ENCODE data around the gene NOPCHAP1. TPM values are rescaled to one million over a fixed set of nuclear protein-coding genes. Genes with fewer than 3 reads are reported as not detected.

Gene NOPCHAP1
- total RNA-seq, 2 experiments from 2014 or later = 12.1 to 33.9 TPM

DNA sequence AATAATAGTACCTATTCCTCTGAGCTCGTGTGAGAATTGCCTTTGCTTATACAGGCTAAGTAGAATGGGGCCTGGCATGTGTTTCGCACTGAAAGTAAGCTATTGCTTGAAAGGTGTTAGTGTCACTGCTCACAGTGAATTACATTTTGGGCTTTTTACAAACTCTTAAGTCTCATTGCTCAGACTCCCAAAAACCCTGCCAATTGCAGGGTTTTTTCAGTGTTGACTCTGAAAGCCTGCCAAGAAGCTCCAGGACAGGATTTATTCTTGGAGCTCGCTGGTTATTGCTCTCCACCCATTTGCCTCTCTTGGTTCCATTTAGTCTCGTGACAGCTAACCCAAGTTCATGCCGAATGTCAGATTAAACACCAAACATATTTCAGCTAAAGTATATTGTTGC, 39.8 kb downstream of the NOPCHAP1 start:
- intact Hi-C loops (cut with micrococcal nuclease; ENCODE audit: unreplicated experiment) = no loop called here
- Histone ChIP-seq H3K36me3 (ENCODE audit: insufficient read depth, low read length) (no peaks in the 10 kb centered on the region), H3K9me3 (ENCODE audit: low read length) (no peaks in the 10 kb centered on the region), H4K20me1 (ENCODE audit: insufficient read depth, low read length) (no peaks in the 10 kb centered on the region), H3K4me2 (ENCODE audit: low read length) (no peak overlapping the region), H3K4me3 (ENCODE audit: low read depth, low read length, poor library complexity, severe bottlenecking) (no peak overlapping the region), H3K27ac (ENCODE audit: low read depth, low read length, poor library complexity, severe bottlenecking) (no peak overlapping the region), H3K9me2 (ENCODE audit: insufficient read depth, low read length) (no peaks in the 10 kb centered on the region), H3K79me2 (ENCODE audit: insufficient read depth, low read depth, low read length) (no peaks in the 10 kb centered on the region), H2AFZ (ENCODE audit: low read length) (no peak overlapping the region), H3K4me1 (ENCODE audit: insufficient read depth, low read length, poor library complexity, severe bottlenecking) (peaks cover 8% of the 10 kb centered on the region)
- TF ChIP-seq EZH2phosphoT487 (IDR thresholded peaks at IDR 0.05; ENCODE audit: borderline replicate concordance, low read depth, low read length) = no peak
- TF ChIP-seq, protein P1, sequence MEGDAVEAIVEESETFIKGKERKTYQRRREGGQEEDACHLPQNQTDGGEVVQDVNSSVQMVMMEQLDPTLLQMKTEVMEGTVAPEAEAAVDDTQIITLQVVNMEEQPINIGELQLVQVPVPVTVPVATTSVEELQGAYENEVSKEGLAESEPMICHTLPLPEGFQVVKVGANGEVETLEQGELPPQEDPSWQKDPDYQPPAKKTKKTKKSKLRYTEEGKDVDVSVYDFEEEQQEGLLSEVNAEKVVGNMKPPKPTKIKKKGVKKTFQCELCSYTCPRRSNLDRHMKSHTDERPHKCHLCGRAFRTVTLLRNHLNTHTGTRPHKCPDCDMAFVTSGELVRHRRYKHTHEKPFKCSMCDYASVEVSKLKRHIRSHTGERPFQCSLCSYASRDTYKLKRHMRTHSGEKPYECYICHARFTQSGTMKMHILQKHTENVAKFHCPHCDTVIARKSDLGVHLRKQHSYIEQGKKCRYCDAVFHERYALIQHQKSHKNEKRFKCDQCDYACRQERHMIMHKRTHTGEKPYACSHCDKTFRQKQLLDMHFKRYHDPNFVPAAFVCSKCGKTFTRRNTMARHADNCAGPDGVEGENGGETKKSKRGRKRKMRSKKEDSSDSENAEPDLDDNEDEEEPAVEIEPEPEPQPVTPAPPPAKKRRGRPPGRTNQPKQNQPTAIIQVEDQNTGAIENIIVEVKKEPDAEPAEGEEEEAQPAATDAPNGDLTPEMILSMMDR (conservative IDR thresholded peaks at IDR 0.05; ENCODE audit: low read length) = no peak
- DNase-seq (ENCODE audit: low spot score) = no peak
- CTCF ChIA-PET (ENCODE audit: unreplicated experiment) = no interaction called here
- BruUV-seq (replicated peaks) = no TSS peak
- POLR2A ChIA-PET = interaction anchor here (0.6 kb wide), 1 partner anchor 14 kb away, joined by 3 read pairs; no protein-coding TSS in a partner anchor

DNA sequence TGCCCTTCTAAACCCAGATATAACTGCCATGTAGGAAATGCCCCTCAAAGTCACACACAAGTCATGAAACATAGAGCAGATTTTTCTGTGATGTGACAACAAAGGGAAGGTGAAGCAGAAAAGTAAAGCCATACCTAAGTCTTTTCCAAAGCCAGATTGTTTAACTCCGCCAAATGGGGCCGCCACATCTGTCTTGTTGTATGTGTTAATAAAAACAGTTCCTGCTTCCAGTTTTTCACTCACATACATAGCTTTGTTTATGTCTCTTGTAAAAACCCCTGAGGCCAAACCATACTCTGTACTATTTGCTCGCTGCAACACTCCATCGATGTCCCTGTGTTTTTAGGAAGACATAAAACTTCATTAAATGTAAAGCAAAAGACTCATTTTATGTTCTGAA, 40.3 kb downstream of the NOPCHAP1 start:
- Histone ChIP-seq H3K27ac (ENCODE audit: low read depth, low read length, poor library complexity, severe bottlenecking) (no peak overlapping the region), H4K20me1 (ENCODE audit: insufficient read depth, low read length) (no peaks in the 10 kb centered on the region), H3K36me3 (ENCODE audit: insufficient read depth, low read length) (no peaks in the 10 kb centered on the region), H3K9me3 (ENCODE audit: low read length) (no peaks in the 10 kb centered on the region), H3K79me2 (ENCODE audit: insufficient read depth, low read depth, low read length) (no peaks in the 10 kb centered on the region), H3K4me2 (ENCODE audit: low read length) (no peak overlapping the region), H3K9me2 (ENCODE audit: insufficient read depth, low read length) (no peaks in the 10 kb centered on the region), H3K4me1 (ENCODE audit: insufficient read depth, low read length, poor library complexity, severe bottlenecking) (peaks cover 13% of the 10 kb centered on the region), H2AFZ (ENCODE audit: low read length) (no peak overlapping the region), H3K4me3 (ENCODE audit: low read depth, low read length, poor library complexity, severe bottlenecking) (no peak overlapping the region)
- no peak for TF ChIP-seq EZH2phosphoT487 (IDR thresholded peaks at IDR 0.05; ENCODE audit: borderline replicate concordance, low read depth, low read length)
- TF ChIP-seq, protein P1 (conservative IDR thresholded peaks at IDR 0.05; ENCODE audit: low read length) = no peak
- BruUV-seq (replicated peaks) = no TSS peak
- CTCF ChIA-PET (ENCODE audit: unreplicated experiment) = no interaction called here
- POLR2A ChIA-PET = no interaction called here
- intact Hi-C loops (cut with micrococcal nuclease; ENCODE audit: unreplicated experiment) = no loop called here
- DNase-seq (ENCODE audit: low spot score) = no peak

DNA sequence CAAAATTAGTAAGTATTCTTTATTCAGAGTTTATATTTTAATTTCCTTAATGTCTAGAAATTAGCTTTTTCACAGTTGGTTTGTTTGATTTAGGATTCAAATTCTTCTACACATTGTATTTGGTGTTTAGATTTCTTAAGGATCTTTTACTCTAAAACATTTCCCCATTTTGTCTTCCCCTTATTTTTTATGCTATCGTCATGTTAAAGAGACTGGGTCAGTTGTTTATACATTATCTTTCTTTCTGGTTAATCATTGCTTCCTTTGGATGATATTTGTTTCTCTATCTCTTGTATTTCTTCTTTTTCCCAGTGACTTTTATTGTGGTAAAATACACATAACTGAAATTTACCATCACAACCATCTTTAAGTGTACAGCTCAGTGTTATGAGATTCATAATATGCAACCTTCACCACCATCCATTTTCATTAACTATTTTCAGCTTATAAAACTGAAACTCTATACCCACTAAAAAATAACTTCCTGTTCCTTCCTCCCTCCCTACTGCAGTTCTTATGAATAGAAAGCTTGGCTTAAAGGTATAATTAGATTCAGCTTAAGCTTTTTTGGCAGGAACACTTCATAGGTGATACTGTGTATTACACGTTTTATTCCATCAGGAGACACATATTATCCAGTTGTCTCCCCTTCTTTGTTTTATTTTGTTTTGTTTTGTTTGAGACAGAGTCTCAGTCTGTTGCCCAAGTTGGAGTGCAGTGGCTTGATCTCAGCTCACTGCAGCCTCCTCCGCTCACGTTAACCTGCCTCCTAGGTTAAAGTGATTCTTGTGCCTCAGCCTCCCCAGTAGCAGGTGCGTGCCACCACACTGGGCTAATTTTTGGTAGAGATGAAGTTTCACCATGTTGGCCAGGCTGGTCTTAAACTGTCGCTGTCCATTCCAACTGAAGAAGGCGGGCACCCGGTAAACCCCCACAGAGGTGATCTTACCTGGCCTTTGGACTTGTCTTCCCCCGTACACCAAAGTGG, 45.0 kb downstream of the NOPCHAP1 start:
- no peaks in the 10 kb centered on the region for H3K36me3 ChIP-seq (ENCODE audit: insufficient read depth, low read length)
- peak overlapping the region; percentile 57 for H3K4me2 ChIP-seq (ENCODE audit: low read length)
- BruUV-seq (replicated peaks) = no TSS peak
- peak overlapping the region; percentile 18 for H3K27ac ChIP-seq (ENCODE audit: low read depth, low read length, poor library complexity, severe bottlenecking)
- no peak for TF ChIP-seq EZH2phosphoT487 (IDR thresholded peaks at IDR 0.05; ENCODE audit: borderline replicate concordance, low read depth, low read length)
- TF ChIP-seq, protein P1 (conservative IDR thresholded peaks at IDR 0.05; ENCODE audit: low read length) = no peak
- no peaks in the 10 kb centered on the region for H3K9me2 ChIP-seq (ENCODE audit: insufficient read depth, low read length)
- H3K4me1 ChIP-seq (ENCODE audit: insufficient read depth, low read length, poor library complexity, severe bottlenecking) = peaks cover 22% of the 10 kb centered on the region
- intact Hi-C loops (cut with micrococcal nuclease; ENCODE audit: unreplicated experiment) = no loop called here
- POLR2A ChIA-PET = interaction anchor here (0.6 to 1.5 kb wide), 5 partner anchors 9 to 332 kb away, joined by 3 read pairs; no protein-coding TSS in a partner anchor
- H3K9me3 ChIP-seq (ENCODE audit: low read length) = no peaks in the 10 kb centered on the region
- H3K4me3 ChIP-seq (ENCODE audit: low read depth, low read length, poor library complexity, severe bottlenecking) = peak overlapping the region; percentile 8
- DNase-seq (ENCODE audit: low spot score) = peak; percentile 25
- CTCF ChIA-PET (ENCODE audit: unreplicated experiment) = no interaction called here
- peak overlapping the region; percentile 38; the same call in 1 of the 2 replicates for H2AFZ ChIP-seq (ENCODE audit: low read length)
- H3K79me2 ChIP-seq (ENCODE audit: insufficient read depth, low read depth, low read length) = no peaks in the 10 kb centered on the region
- H4K20me1 ChIP-seq (ENCODE audit: insufficient read depth, low read length) = no peaks in the 10 kb centered on the region

All from OCI-LY7 (cell line).